C4-2B (cell line): ENCODE data around the gene DNAJC5.

Experiments
- ZFX ChIP-seq: fragments of 450-650 bp; IDR thresholded peaks from 2 replicates; pipeline ENCODE4 v1.6.1; 2017
- TF ChIP-seq, protein P1 (sequence below): fragments of 450-650 bp; conservative IDR thresholded peaks from 2 replicates; pipeline ENCODE4 v1.5.1; 2017; ENCODE audit warnings: mild to moderate bottlenecking

DNA sequence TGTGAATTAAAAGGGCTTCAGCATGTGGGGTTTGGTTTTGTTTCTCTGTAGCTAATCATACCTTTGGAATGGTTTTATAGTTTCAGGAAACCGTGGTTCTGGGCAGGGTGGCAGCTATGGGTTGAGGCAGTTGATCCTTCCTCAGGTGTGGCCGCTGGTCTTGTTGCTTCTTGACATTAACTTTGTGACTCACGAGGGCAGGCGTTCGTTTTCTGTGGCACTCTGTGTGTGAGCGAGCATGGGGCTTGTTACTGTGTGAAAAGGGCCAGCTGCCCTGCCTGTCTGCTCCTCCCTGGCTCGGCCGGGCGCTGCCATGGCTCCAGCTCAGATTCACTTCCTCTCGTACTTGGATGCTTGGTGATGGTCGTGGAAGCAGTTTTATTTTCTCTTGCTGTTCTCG lies 16.2 kb downstream of the DNAJC5 start:
- TF ChIP-seq, protein P1, sequence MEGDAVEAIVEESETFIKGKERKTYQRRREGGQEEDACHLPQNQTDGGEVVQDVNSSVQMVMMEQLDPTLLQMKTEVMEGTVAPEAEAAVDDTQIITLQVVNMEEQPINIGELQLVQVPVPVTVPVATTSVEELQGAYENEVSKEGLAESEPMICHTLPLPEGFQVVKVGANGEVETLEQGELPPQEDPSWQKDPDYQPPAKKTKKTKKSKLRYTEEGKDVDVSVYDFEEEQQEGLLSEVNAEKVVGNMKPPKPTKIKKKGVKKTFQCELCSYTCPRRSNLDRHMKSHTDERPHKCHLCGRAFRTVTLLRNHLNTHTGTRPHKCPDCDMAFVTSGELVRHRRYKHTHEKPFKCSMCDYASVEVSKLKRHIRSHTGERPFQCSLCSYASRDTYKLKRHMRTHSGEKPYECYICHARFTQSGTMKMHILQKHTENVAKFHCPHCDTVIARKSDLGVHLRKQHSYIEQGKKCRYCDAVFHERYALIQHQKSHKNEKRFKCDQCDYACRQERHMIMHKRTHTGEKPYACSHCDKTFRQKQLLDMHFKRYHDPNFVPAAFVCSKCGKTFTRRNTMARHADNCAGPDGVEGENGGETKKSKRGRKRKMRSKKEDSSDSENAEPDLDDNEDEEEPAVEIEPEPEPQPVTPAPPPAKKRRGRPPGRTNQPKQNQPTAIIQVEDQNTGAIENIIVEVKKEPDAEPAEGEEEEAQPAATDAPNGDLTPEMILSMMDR = no peak
- no peak for TF ChIP-seq ZFX
